Measurements from ENCODE around the gene CDR2.
"Not testable (repeated sequence)": the region's sequence is repeated elsewhere in the genome, so short reads cannot be mapped to it uniquely, and the experiment has no call there.

Gene CDR2

GRCh38 chr16:22374311-22375116, at the start of gene CDR2:
TSS of gene CDR2 (minus strand) at chr16:22374619. CDS start at chr16:22374309, 310 bp downstream.
- FAIRE-seq (peak; percentile 86), DNase-seq (ENCODE audit: insufficient read length, low spot score) (peak; percentile 96)

DNA sequence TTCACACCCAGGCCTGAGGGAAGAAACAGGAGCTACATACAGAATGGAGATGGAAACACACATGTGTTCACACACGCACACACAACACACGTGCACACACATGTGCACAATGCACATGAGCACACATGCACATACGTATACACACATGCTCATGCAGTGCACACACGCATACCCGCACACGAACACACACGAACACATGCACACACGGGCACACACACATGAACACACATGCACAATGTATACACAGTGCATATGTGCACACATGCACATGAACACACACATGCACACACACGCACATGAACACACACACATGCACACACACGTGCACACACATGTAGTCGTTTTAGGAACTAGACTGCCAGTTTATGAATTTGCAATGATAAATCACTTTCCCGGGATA, 49.3 kb upstream of the CDR2 start:
- no peak for FAIRE-seq
- DNase-seq (ENCODE audit: insufficient read length, low spot score): no peak

DNA sequence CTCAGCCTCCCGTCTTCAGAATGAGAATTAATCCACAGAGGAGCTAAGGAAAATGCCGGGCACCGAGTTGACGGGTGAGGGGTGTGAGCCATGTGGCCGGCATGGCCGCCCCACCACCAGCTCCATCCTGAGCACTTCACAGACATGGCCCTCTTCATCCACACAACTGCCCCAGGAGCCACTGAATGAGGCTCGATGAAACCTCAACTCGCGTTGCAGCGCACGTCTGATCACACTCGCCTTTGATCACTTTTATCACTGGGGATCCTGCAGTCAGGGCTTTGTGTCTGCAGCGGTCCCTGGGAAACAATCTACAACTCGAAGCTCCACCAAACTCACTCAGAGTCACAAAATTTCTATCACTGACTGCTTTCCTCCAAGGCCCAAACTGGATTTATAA, 46.7 kb upstream of the CDR2 start:
- FAIRE-seq (no peak), DNase-seq (ENCODE audit: insufficient read length, low spot score) (no peak)

DNA sequence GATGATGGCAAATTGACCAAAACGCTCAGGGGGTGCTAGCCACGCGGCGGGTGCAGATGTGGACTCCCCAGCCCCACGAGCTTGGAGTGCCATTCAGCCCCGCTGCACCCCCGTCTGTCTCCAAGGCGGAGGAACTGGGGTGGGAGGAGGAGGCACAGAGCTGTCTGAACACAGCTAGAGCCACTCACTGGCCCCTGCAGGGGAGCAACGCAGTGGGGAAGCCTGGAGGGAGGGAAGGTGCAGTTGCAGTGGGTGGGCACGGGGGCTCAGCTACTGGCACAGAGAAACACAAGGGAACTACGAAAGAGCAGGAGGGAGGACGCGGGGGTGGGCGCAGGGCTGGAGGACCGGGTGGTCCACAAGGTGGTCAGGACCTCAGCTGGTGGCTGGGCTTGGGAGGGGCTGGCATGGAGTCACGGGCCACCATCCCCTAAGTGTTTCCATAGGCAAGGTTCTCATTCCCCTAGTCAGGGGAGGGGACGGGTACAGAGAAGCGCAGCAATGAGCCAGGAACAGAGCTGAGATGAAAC, 46.3 kb upstream of the CDR2 start:
- FAIRE-seq (no peak), DNase-seq (ENCODE audit: insufficient read length, low spot score) (no peak)

- FAIRE-seq: no peak
- DNase-seq (ENCODE audit: insufficient read length, low spot score): no peak
Measured at GRCh38 chr16:22419908-22420307, 45.5 kb upstream of the CDR2 start.

DNA sequence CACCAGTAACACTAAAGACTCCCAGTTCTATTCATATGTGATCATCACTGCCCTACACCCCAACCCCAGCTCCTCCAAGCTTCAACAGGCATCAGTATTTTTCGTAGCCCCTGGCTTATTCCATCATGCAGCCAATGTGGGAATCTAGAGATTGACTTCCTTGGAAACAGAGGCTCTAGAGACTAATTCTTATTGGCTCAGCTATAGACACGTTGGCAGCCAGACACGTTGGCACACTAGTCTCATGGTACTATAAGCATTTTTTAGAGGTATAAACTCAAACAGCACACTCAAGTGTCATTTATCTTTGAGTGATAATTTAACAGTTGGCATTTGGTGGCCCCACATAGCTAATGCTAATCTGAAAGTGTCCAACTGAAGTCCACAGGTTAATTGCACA, 44.4 kb upstream of the CDR2 start:
- no peak for DNase-seq (ENCODE audit: insufficient read length, low spot score)
- FAIRE-seq: no peak

- not testable (repeated sequence) for FAIRE-seq
Measured at GRCh38 chr16:22417798-22418197, 43.4 kb upstream of the CDR2 start.

GRCh38 chr16:22417019-22417418, 42.6 kb upstream of the CDR2 start:
- no peak for DNase-seq (ENCODE audit: insufficient read length, low spot score)
- no peak for FAIRE-seq

More at GRCh38 chr16:22417798-22418197, 43.4 kb upstream of the CDR2 start:
- not testable (repeated sequence) for DNase-seq (ENCODE audit: insufficient read length, low spot score)

- no peak for FAIRE-seq
Measured at GRCh38 chr16:22413819-22414218, 39.4 kb upstream of the CDR2 start.

DNA sequence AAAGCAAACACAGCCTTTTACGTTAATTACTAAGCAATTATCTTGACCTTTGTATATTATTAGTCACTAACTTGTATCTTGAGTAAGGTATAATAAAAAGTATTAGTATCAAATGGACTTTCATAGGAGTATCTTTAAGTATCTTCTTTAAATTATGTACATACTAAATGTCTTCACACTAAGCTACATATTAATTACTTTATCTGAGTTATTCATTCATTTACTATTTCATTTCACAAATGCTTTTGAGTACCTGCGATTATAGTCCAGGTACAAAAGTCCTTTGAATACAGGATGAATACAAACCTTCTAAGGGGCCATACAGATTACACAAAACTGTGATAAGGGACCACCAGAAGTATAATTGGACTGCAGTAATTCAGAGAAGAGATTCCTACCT, 33.1 kb upstream of the CDR2 start:
- DNase-seq (ENCODE audit: insufficient read length, low spot score) (no peak), FAIRE-seq (no peak)

More at GRCh38 chr16:22413819-22414218, 39.4 kb upstream of the CDR2 start:
- DNase-seq (ENCODE audit: insufficient read length, low spot score): no peak

DNA sequence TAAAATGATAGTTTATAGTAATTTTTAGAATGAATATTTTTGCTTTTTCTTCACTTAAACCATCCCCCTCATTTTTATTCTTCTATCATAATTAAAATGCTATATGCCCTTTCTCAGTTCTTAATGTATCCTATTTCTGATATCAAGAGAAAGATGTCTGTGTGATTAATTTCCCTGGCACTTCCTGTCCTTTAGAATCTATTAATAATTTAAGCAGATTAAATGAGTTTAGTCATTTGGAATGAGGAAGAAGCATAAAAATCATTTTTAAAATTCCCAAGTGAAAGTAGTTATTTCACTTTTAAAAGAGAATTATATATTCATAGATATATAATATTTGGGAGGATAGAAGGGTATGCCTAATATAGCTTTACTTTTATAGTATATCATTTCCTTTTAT, 27.8 kb upstream of the CDR2 start:
- no peak for FAIRE-seq
- DNase-seq (ENCODE audit: insufficient read length, low spot score): no peak

DNA sequence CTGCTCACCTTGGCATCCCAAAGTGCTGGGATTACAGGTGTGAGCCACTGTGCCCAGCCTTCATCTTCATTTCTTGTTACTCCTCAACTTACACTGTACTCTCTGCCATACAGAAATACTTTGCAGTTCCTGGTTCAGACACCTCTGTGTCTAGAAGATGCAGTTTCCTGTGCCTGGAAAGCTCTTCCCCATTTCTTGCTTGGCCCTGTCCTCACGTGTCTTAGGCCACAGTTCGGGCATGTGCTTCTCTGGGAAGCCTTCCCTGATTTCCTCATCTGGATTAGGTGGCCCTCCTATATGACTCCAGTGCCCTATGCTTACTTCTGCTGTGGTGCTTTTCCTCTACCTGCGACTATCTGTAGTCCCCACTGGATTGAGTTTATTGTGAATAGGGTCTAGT, 26.5 kb upstream of the CDR2 start:
- no peak for FAIRE-seq
- no peak for DNase-seq (ENCODE audit: insufficient read length, low spot score)

GRCh38 chr16:22397931-22398330, 23.5 kb upstream of the CDR2 start:
- no peak for FAIRE-seq
- DNase-seq (ENCODE audit: insufficient read length, low spot score): no peak

GRCh38 chr16:22397464-22397863, 23.0 kb upstream of the CDR2 start:
- DNase-seq (ENCODE audit: insufficient read length, low spot score): no peak
- no peak for FAIRE-seq

- DNase-seq (ENCODE audit: insufficient read length, low spot score): no peak
- FAIRE-seq: no peak
Measured at GRCh38 chr16:22395960-22396359, 21.5 kb upstream of the CDR2 start.

DNA sequence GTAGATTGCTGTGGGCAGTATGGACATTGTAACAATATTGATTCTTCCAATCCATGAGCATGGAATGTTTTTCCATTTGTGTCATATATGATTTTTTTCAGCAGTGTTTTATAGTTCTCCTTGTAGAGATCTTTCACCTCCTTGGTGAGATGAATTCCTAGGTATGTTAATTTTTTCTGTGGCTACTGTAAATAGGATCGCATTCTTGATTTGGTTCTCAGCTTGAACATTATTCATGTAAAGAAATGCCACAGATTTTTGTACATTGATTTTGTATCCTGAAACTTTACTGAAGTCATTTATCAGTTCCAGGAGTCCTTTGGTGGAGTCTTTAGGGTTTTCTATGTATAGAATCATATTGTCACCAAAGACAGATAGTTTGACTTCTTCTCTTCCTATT, 19.7 kb upstream of the CDR2 start:
- FAIRE-seq: no peak
- DNase-seq (ENCODE audit: insufficient read length, low spot score): no peak

DNA sequence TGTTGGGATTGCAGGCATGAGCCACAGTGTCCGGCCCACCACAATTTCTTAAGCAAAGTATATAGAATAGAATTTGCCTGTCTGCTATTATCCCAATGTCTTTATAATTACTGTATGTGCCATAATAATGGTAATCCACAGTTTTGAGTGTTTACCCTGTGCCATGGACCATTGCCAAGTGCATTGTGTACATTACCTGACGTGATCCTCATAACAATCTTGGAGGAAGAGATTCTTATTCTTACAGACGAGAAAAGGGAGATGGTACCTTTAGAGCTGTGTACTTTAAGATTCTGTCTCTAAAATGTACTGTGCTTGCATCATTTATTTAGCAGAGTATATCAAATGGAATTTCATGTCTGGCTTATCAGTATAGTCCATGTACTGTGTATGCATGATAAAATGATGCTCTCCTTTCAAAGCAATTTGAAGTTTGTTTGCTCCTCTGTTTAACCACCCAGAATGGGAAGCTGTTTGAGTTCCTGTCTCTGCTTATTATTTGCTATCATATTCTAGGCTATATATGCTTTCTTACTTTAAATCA, 13.8 kb upstream of the CDR2 start:
- FAIRE-seq (no peak), DNase-seq (ENCODE audit: insufficient read length, low spot score) (no peak)

DNA sequence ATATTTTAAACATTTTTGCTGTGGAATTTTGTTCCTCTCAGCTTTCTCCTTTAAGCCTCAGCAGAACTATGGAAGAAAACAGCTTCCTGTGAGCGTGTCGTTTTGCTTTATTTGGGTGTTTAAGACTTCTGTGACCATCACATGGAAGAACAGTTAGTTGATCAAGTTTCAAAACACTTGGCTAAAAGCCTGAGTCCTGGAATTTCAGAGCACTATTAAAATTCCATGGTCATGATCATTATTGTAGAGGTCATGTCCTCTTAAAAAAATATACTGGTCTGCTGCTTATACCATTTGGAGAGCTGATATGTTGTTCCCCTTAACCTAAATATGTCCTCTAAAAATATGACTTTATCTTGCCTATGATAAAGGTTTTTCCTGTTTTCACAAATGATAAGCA, 12.6 kb upstream of the CDR2 start:
- FAIRE-seq: no peak
- DNase-seq (ENCODE audit: insufficient read length, low spot score): no peak

DNA sequence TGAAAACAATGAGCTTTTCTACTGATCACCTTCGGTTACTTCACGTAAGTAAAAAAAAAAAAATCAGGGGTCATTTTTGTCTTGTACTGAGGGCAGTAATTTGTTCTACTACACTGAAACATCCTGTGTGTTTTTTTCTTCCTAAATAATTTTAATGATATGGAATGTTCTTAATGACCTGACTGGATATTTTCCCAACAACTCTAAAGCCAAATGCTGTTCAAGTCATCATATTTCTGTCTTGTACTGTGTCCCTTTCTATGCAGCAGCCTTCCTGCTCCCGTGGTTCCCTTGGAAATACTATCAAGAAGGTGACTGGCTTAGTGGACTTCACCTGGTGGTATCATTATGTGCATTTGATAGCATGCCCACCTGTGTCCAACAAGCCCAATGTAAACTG, 10.8 kb upstream of the CDR2 start:
- DNase-seq (ENCODE audit: insufficient read length, low spot score) (no peak), FAIRE-seq (no peak)

GRCh38 chr16:22383827-22384226, 9.4 kb upstream of the CDR2 start:
- no peak for DNase-seq (ENCODE audit: insufficient read length, low spot score)
- no peak for FAIRE-seq

DNA sequence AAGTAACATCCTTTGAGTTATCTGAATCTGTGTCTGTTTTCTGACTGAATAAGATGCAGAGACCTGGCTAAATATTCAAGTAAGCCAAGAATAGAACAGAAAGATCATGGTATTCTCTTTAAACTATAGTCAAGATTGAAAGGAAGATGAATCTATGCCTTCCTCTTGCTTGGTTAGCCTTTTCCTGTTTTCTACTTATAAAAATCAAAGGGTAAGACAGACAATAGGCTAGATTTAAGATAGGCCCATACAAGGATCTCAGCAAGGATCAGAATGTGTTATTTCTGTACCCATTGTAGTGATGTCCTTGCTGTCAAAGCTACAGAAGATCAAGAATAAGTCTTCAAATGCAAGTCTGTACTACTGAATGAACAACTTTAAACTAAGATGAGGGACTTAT, 7.0 kb upstream of the CDR2 start:
- no peak for DNase-seq (ENCODE audit: insufficient read length, low spot score)
- no peak for FAIRE-seq

DNA sequence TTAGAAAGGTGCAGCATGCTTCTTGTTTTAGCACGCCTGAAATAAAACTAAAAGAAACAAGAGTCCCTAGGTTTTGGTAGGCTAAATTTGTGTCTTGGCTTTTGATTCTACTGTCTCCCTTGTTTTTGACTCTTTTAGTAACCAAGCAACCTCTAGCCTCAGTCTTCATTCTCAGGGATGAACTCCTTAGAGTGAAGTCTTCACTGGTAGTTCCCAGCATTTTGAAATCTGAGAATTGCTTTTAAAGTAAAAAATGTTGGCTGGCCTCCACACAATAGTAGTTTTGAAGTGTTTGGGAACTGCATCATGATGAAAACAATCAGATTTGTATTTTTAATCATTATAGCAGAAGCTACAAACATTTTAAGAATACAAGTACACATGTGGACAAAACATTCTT, 6.1 kb upstream of the CDR2 start:
- DNase-seq (ENCODE audit: insufficient read length, low spot score) (no peak), FAIRE-seq (no peak)
